ENCODE data around the gene PRKCB. TPM values are rescaled to one million over a fixed set of nuclear protein-coding genes. Genes with fewer than 3 reads are reported as not detected.

The PRKCB gene
- total RNA-seq, 1 donor from 2014 or later = 0.69 TPM

- no peaks in the 10 kb centered on the region for H3K36me3 Mint-ChIP-seq (ENCODE audit: unreplicated experiment)
- H3K27me3 Mint-ChIP-seq (ENCODE audit: unreplicated experiment) = peaks cover 3% of the 10 kb centered on the region
- no peak overlapping the region for H3K4me3 Mint-ChIP-seq (ENCODE audit: unreplicated experiment)
- no peak for DNase-seq
- peaks cover 2% of the 10 kb centered on the region for H3K4me1 Mint-ChIP-seq (ENCODE audit: low read depth, unreplicated experiment)
- no peak for TF ChIP-seq CTCF (IDR thresholded peaks at IDR 0.05; ENCODE audit: partially characterized antibody, unreplicated experiment)
- no peak overlapping the region for H3K27ac Mint-ChIP-seq (ENCODE audit: unreplicated experiment)
- H3K9me3 Mint-ChIP-seq (ENCODE audit: unreplicated experiment) = no peaks in the 10 kb centered on the region
Observed at GRCh38 chr16:24069036-24069590, 233.3 kb downstream of the PRKCB start.

GRCh38 chr16:24070851-24071250, 235.1 kb downstream of the PRKCB start:
- peaks cover 3% of the 10 kb centered on the region for H3K27me3 Mint-ChIP-seq (ENCODE audit: unreplicated experiment)
- no peaks in the 10 kb centered on the region for H3K9me3 Mint-ChIP-seq (ENCODE audit: unreplicated experiment)
- peak; percentile 65 for TF ChIP-seq CTCF (IDR thresholded peaks at IDR 0.05; ENCODE audit: partially characterized antibody, unreplicated experiment)
- no peak overlapping the region for H3K4me3 Mint-ChIP-seq (ENCODE audit: unreplicated experiment)
- no peaks in the 10 kb centered on the region for H3K36me3 Mint-ChIP-seq (ENCODE audit: unreplicated experiment)
- peak; percentile 42 for DNase-seq
- H3K4me1 Mint-ChIP-seq (ENCODE audit: low read depth, unreplicated experiment) = peaks cover 3% of the 10 kb centered on the region
- H3K27ac Mint-ChIP-seq (ENCODE audit: unreplicated experiment) = peak overlapping the region; percentile 24

- Mint-ChIP-seq H3K9me3 (ENCODE audit: unreplicated experiment) (no peaks in the 10 kb centered on the region), H3K27me3 (ENCODE audit: unreplicated experiment) (peaks cover 3% of the 10 kb centered on the region), H3K4me1 (ENCODE audit: low read depth, unreplicated experiment) (peaks cover 10% of the 10 kb centered on the region), H3K36me3 (ENCODE audit: unreplicated experiment) (no peaks in the 10 kb centered on the region), H3K27ac (ENCODE audit: unreplicated experiment) (no peak overlapping the region), H3K4me3 (ENCODE audit: unreplicated experiment) (no peak overlapping the region)
- no peak for DNase-seq
- no peak for TF ChIP-seq CTCF (IDR thresholded peaks at IDR 0.05; ENCODE audit: partially characterized antibody, unreplicated experiment)
Observed at GRCh38 chr16:24071666-24072360, 236.0 kb downstream of the PRKCB start.

- Mint-ChIP-seq H3K4me1 (ENCODE audit: low read depth, unreplicated experiment) (peaks cover 15% of the 10 kb centered on the region), H3K4me3 (ENCODE audit: unreplicated experiment) (no peak overlapping the region), H3K27ac (ENCODE audit: unreplicated experiment) (no peak overlapping the region), H3K27me3 (ENCODE audit: unreplicated experiment) (peaks cover 3% of the 10 kb centered on the region), H3K9me3 (ENCODE audit: unreplicated experiment) (peaks cover 3% of the 10 kb centered on the region), H3K36me3 (ENCODE audit: unreplicated experiment) (no peaks in the 10 kb centered on the region)
- DNase-seq = no peak
- TF ChIP-seq CTCF (IDR thresholded peaks at IDR 0.05; ENCODE audit: partially characterized antibody, unreplicated experiment) = no peak
Observed at GRCh38 chr16:24073321-24073720, 237.5 kb downstream of the PRKCB start.

GRCh38 chr16:24074574-24074973, 238.8 kb downstream of the PRKCB start:
- no peak for TF ChIP-seq CTCF (IDR thresholded peaks at IDR 0.05; ENCODE audit: partially characterized antibody, unreplicated experiment)
- H3K4me1 Mint-ChIP-seq (ENCODE audit: low read depth, unreplicated experiment) = peaks cover 22% of the 10 kb centered on the region

More at GRCh38 chr16:24074574-24074973, 238.8 kb downstream of the PRKCB start:
- H3K27me3 Mint-ChIP-seq (ENCODE audit: unreplicated experiment) = peaks cover 6% of the 10 kb centered on the region
- H3K27ac Mint-ChIP-seq (ENCODE audit: unreplicated experiment) = no peak overlapping the region
- peaks cover 5% of the 10 kb centered on the region for H3K9me3 Mint-ChIP-seq (ENCODE audit: unreplicated experiment)
- H3K36me3 Mint-ChIP-seq (ENCODE audit: unreplicated experiment) = no peaks in the 10 kb centered on the region
- DNase-seq = no peak
- no peak overlapping the region for H3K4me3 Mint-ChIP-seq (ENCODE audit: unreplicated experiment)
